Measurements from ENCODE around the gene MIGA1. TPM values are rescaled to one million over a fixed set of nuclear protein-coding genes. Genes with fewer than 3 reads are reported as not detected.
A peak's percentile ranks its signal among the peaks of the same experiment; 100 is the strongest.

The MIGA1 gene
- total and polyA plus RNA-seq, 2 of the 4 experiments (the other 2 are of a cell fraction): 5.7 to 16.3 TPM

DNA sequence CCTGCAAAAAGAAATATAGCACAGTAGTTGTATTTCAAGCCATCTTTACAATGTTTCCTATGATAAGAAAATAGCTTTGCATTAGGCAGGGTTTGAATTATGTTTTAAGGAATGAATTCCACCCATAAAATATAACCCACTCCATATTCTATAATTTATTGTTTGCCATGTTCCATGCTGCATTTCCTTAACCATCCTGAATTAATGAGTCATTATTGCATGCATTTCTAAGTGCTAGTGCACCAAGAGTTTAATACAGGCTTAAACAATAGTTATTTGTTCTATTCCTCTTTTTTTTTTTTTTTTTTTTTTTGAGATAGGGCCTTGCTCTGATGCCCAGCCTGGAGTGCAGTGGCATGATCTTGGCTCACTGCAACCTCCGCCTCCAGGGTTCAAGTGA is 45.2 kb downstream of the MIGA1 start:
- no peak overlapping the region for H3K4me3 ChIP-seq (ENCODE audit: insufficient read depth, low read depth, low read length)
- dilution Hi-C loops (cut with HindIII; ENCODE audit: low sequenced_read_pairs, unreplicated experiment) (no loop called here), intact Hi-C loops (cut with micrococcal nuclease) (loop anchor here (10.0 kb wide), 1 partner anchor 290 kb away; no protein-coding TSS in a partner anchor), in situ Hi-C loops (cut with MboI; ENCODE audit: low sequenced_read_pairs) (loop anchor here (25.0 kb wide), 1 partner anchor 288 kb away; no protein-coding TSS in a partner anchor)
- H3K9me1 ChIP-seq (ENCODE audit: insufficient read depth, low read length): peaks cover 3% of the 10 kb centered on the region
- ChIA-PET POLR2A (ENCODE audit: unreplicated experiment) (no interaction called here), CTCF (interaction anchor here (1.3 kb wide), 1 partner anchor 76 kb away, joined by 3 read pairs; no protein-coding TSS in a partner anchor)
- H3K14ac ChIP-seq (replicated peaks; ENCODE audit: low read depth, low read length): no peak overlapping the region
- peak overlapping the region; percentile 70; the same call in 1 of the 2 replicates for H2AK5ac ChIP-seq (ENCODE audit: low read depth, low read length)
- BruUV-seq (replicated peaks): no TSS peak
- H3K79me1 ChIP-seq (ENCODE audit: low read depth in 1 of 2, low read length in 2 of 2): peaks cover 4 to 44% of the 10 kb centered on the region in 2 experiments
- H3K27ac ChIP-seq (ENCODE audit: insufficient read depth, low read length): peak overlapping the region; percentile 63; the same call in 1 of the 2 replicates
- H4K91ac ChIP-seq (ENCODE audit: insufficient read depth, low read depth, low read length): peak overlapping the region; percentile 6; the same call in 1 of the 2 replicates
- no peaks in the 10 kb centered on the region for H3K9me3 ChIP-seq (ENCODE audit: control insufficient read depth, insufficient read depth, low read length)
- H2AK9ac ChIP-seq (replicated peaks; ENCODE audit: low read depth, low read length, poor library complexity): no peak overlapping the region
- H3K23ac ChIP-seq (ENCODE audit: low read depth, low read length): no peak overlapping the region
- no peaks in the 10 kb centered on the region for H4K20me1 ChIP-seq (ENCODE audit: insufficient read depth, low read length)
- no peak overlapping the region for H2AFZ ChIP-seq (replicated peaks; ENCODE audit: low read length, poor library complexity)
- DNase-seq (no peak), ATAC-seq (ENCODE audit: low read depth) (no peak; the same call in 1 of the 2 replicates)
- H3K4ac ChIP-seq (ENCODE audit: low read depth, low read length): 0 out of 2 replicates have a peak overlapping the region, but pooled peaks have one; percentile 57
- H3K27me3 ChIP-seq (ENCODE audit: control insufficient read depth, insufficient read depth, low read length): no peaks in the 10 kb centered on the region
- H4K5ac ChIP-seq (ENCODE audit: low read depth, low read length): 0 out of 2 replicates have a peak overlapping the region, but pooled peaks have one; percentile 38
- H2BK15ac ChIP-seq (ENCODE audit: low read depth, low read length): no peak overlapping the region
- H2BK5ac ChIP-seq (ENCODE audit: low read depth, low read length, poor library complexity, severe bottlenecking): peak overlapping the region; percentile 67
- no peak overlapping the region for H2BK20ac ChIP-seq (ENCODE audit: low read depth, low read length)
- no peak for TF ChIP-seq MAZ (IDR thresholded peaks at IDR 0.05; ENCODE audit: borderline replicate concordance, low read depth, low read length)
- TF ChIP-seq CTCF (conservative IDR thresholded peaks at IDR 0.05; ENCODE audit: low read depth, low read length): no peak
- TF ChIP-seq RFX5 (IDR thresholded peaks at IDR 0.05; ENCODE audit: low read depth, low read length): no peak
- no peak for TF ChIP-seq NFE2L2 (IDR thresholded peaks at IDR 0.05; ENCODE audit: low read depth, low read length)
- TF ChIP-seq USF2 (IDR thresholded peaks at IDR 0.05; ENCODE audit: low read depth, low read length): no peak
- TF ChIP-seq CEBPB (IDR thresholded peaks at IDR 0.05; ENCODE audit: low read depth, low read length): no peak
- no peak for TF ChIP-seq BHLHE40 (IDR thresholded peaks at IDR 0.05; ENCODE audit: low read depth, low read length)
- no peak for TF ChIP-seq RAD21 (IDR thresholded peaks at IDR 0.05; ENCODE audit: low read length)
- no peak for TF ChIP-seq MXI1 (IDR thresholded peaks at IDR 0.05; ENCODE audit: borderline replicate concordance, low read depth, low read length)
- TF ChIP-seq SMC3 (IDR thresholded peaks at IDR 0.05; ENCODE audit: low read depth, low read length): no peak
- H3K18ac ChIP-seq (ENCODE audit: low read depth, low read length): peak overlapping the region; percentile 5; the same call in 1 of the 2 replicates
- no peak overlapping the region for H3K56ac ChIP-seq (ENCODE audit: extremely low read depth, insufficient read depth, low read length)
- peaks cover 6% of the 10 kb centered on the region for H3K36me3 ChIP-seq (ENCODE audit: control insufficient read depth, insufficient read depth, low read length)
- no peak overlapping the region for H3K4me2 ChIP-seq (ENCODE audit: low read depth, low read length)
- WGBS, 2 experiments (ENCODE audit: extremely low coverage in 2 of 2, insufficient read length in 1 of 2): 100% methylated on average over 1 of the region's 1 CpG; no CpG with 5 or more reads in 1 of the 2 experiments
- H4K8ac ChIP-seq (ENCODE audit: low read depth in 2 of 2, low read length in 2 of 2): peak overlapping the region in 1 of 2 experiments; percentile 43; a peak in 1 of 4 replicates
- H3K9ac ChIP-seq (ENCODE audit: low read depth, low read length): no peak overlapping the region
- H2BK120ac ChIP-seq (ENCODE audit: low read depth, low read length): peak overlapping the region; percentile 69; the same call in 1 of the 2 replicates
- H3K4me1 ChIP-seq (ENCODE audit: control insufficient read depth, insufficient read depth, low read length): peaks cover 5% of the 10 kb centered on the region; the same call in 1 of the 2 replicates

Data from IMR-90 (cell line).